Mucosa of descending colon (tissue), 3 donors: ENCODE results near the gene SLFN14. TPM values are rescaled to one million over a fixed set of nuclear protein-coding genes. Genes with fewer than 3 reads are reported as not detected.

Source experiments
- ATAC-seq: fragments of 200-7000 bp; cut with Tn5 transposase; one replicate; pipeline ENCODE4 v1.9.1; 2020; ENCODE audit warnings: mild to moderate bottlenecking, moderate library complexity
- DNase-seq, 3 donors: peaks; one replicate each; pipeline ENCODE4 v3.0.0-alpha.2; 2020
- H3K36me3 ChIP-seq: fragments of 200-600 bp; one replicate; pipeline ENCODE4 v1.8.0; 2021; ENCODE audit warnings: low read depth, mild to moderate bottlenecking
- H3K4me1 ChIP-seq: fragments of 200-600 bp; one replicate; pipeline ENCODE4 v1.8.0; 2021; ENCODE audit warnings: low read depth, mild to moderate bottlenecking
- H3K4me3 ChIP-seq: fragments of 200-600 bp; one replicate; pipeline ENCODE4 v1.8.0; 2021; ENCODE audit warnings: mild to moderate bottlenecking
- H3K9me3 ChIP-seq: fragments of 200-600 bp; one replicate; pipeline ENCODE4 v1.8.0; 2021; ENCODE audit warnings: mild to moderate bottlenecking
- intact Hi-C, 2 donors: fragments of 100-400 bp; cut with DNase I in 1 of 2; cut with micrococcal nuclease in 1 of 2; formaldehyde crosslinking; loops; one replicate each; pipeline versions ENCODE4 v1.11.0 to v1.11.1; 2022; cut with DNase I, micrococcal nuclease
- total RNA-seq, 3 donors: library from RNA; stranded (reverse); fragmentation: NEBNext Ultra II Directional in 2 of 3; extraction: Animal tissue kit (Norgen Biotek cat#: 25700) in 2 of 3; gene quantifications; one replicate each; pipeline versions ENCODE4 v1.2.1 to v1.2.4, GENCODE V29; 2021 to 2023
- TF ChIP-seq, protein P1 (sequence below): fragments of 200-600 bp; IDR thresholded peaks from one replicate; pipeline ENCODE4 v1.8.0; 2022; ENCODE audit warnings: antibody characterized with exemption, mild to moderate bottlenecking
- donor health status: DM: no; HTN: no; CAD: no; lungs with moderate emphysema.
- donor health status: DM: no; HTN: no; CAD: no.
- donor health status: DM: no; HTN: yes; CAD: no.

The SLFN14 gene
- total RNA-seq, 3 donors from 2014 or later: not detected

DNA sequence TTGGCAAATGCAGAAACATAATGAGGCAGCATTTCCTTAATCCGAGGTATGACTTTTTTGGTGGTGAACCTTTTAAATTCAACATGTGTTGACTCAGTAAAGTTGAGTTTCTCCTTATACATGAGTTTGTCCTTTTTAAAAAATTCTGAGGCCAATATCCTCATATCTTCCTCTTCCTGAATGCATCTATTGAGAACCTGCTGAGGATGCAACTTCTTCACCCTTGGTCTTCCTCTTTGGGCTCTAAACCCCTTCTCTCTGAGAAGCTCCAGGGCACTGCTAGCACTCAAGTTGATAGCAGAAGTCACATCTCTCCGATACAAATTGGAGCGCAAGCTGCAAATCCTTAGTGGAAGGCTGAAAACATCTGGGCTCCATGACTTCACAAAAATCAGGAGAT lies 3.3 kb downstream of the SLFN14 start:
- H3K36me3 ChIP-seq: no peaks in the 10 kb centered on the region
- TF ChIP-seq, protein P1, sequence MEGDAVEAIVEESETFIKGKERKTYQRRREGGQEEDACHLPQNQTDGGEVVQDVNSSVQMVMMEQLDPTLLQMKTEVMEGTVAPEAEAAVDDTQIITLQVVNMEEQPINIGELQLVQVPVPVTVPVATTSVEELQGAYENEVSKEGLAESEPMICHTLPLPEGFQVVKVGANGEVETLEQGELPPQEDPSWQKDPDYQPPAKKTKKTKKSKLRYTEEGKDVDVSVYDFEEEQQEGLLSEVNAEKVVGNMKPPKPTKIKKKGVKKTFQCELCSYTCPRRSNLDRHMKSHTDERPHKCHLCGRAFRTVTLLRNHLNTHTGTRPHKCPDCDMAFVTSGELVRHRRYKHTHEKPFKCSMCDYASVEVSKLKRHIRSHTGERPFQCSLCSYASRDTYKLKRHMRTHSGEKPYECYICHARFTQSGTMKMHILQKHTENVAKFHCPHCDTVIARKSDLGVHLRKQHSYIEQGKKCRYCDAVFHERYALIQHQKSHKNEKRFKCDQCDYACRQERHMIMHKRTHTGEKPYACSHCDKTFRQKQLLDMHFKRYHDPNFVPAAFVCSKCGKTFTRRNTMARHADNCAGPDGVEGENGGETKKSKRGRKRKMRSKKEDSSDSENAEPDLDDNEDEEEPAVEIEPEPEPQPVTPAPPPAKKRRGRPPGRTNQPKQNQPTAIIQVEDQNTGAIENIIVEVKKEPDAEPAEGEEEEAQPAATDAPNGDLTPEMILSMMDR: no peak
- intact Hi-C loops: no loop called here
- H3K9me3 ChIP-seq: no peaks in the 10 kb centered on the region
- DNase-seq (no peak), ATAC-seq (no peak)
- H3K4me1 ChIP-seq: no peaks in the 10 kb centered on the region
- no peak overlapping the region for H3K4me3 ChIP-seq

DNA sequence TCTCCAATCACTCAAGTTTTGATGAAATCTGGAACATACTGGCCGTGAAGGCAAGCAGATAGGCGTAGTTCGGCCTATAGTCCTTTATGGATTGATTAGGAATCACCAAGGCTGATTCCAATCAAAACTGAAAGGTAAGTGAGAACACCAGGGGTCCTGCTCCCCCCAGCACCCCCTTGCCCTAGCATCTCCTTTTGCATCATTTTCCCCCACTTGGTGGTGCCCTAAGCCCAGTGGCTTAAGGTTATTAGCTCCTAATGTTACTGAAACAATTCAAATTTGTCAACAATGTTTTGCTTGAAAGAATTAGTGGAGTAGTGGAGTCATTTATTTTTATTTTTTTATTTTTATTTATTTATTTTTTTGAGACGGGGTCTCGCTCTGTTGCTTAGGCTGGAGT lies 4.9 kb downstream of the SLFN14 start:
- TF ChIP-seq, protein P1: no peak
- H3K4me1 ChIP-seq: no peaks in the 10 kb centered on the region
- no peaks in the 10 kb centered on the region for H3K36me3 ChIP-seq
- H3K9me3 ChIP-seq: no peaks in the 10 kb centered on the region
- intact Hi-C loops: no loop called here
- no peak overlapping the region for H3K4me3 ChIP-seq
- DNase-seq: no peak
- ATAC-seq: no peak

DNA sequence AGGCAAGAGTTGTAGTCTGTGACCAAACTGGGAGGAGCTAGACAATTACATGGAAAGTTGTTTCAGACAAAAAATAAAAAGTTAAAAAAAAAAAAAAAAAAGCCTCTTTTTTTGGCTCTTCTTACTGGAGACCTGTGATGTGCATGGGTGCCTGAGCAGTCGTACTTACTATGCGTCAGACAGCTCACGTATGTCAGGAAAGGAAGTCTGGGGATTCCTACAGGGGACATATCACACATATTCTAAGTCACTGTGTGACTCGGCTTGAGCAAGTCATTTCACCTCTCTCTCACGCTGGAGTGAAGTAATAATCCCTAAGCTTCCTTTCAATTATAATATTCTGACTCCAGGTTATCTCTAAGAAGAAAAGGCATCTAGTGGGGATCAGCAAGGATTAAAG lies 6.0 kb downstream of the SLFN14 start:
- no peak for DNase-seq
- no peak for ATAC-seq
- TF ChIP-seq, protein P1: no peak
- H3K4me1 ChIP-seq: no peaks in the 10 kb centered on the region
- H3K9me3 ChIP-seq: no peaks in the 10 kb centered on the region
- no peak overlapping the region for H3K4me3 ChIP-seq
- H3K36me3 ChIP-seq: no peaks in the 10 kb centered on the region
- intact Hi-C loops: no loop called here

DNA sequence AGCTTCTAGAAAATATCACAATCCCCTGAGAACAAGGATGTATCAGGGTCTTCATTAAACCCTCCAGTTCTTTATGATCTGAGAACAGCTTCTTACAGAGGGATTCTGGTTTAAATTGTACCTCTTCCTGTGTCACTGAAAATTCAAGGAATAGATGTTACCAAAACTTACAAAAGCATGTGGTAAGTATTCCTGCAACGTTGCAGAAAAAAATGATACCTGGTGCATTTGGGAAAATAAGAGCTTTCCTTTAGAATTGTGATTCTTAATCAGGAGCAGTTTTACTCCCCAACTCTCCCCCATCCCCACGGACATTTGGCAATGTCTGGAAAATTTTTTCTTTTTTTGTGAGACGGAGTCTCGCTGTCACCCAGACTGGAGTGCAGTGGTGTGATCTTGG lies 7.3 kb downstream of the SLFN14 start:
- H3K4me1 ChIP-seq: no peaks in the 10 kb centered on the region
- TF ChIP-seq, protein P1: no peak
- ATAC-seq (no peak), DNase-seq (no peak)
- no peaks in the 10 kb centered on the region for H3K36me3 ChIP-seq
- H3K9me3 ChIP-seq: no peaks in the 10 kb centered on the region
- intact Hi-C loops: no loop called here
- H3K4me3 ChIP-seq: no peak overlapping the region

DNA sequence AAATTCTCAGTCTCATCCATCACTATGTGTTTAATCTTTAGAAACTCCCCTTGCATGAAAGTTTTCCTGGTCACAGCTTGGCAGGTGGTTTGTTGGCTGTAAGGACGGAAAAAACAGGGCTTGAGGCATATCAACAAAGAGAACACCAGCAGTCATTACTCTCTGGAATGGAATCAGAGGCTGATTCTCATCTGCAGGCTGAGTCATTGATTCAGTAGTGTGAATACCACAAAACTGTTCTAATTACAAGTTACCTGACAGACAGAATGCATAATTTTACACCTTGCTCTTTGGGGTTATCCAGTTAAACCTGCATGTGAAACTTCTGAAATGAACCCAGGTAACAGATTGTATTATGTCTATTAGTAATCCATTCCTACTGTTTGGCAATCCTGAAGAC lies 11.6 kb downstream of the SLFN14 start:
- H3K36me3 ChIP-seq: no peaks in the 10 kb centered on the region
- TF ChIP-seq, protein P1: no peak
- no peak overlapping the region for H3K4me3 ChIP-seq
- ATAC-seq: no peak
- DNase-seq: no peak
- intact Hi-C loops: no loop called here
- no peaks in the 10 kb centered on the region for H3K4me1 ChIP-seq
- no peaks in the 10 kb centered on the region for H3K9me3 ChIP-seq

DNA sequence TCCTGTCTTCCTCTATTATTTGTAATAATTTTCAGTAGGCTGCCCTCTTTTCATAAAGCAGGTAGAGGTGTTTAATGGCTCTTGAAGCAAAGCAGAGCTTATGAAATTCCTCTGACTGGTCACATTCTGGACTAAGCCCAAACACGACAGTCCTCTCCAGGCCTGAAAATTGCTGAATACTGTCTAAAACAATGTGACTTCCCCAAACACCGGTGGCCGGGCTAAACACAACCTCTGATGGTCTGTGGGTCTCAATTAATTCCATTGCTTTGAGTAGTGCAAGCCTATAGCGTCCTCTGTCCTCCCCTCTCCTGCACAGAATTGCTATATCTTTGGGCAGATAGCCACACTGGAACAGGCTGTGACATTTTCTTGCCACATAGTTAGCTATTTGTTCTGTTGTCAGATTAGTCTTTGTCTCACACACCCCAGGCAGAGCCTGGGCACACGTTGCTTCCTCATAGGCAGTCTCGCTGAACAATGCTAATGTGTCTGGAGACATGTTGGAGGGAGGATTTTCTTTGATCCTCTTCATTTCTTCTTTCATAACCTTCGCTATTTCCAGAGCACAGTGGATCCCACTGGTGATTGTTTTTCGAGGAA lies 12.3 kb downstream of the SLFN14 start:
- TF ChIP-seq, protein P1: no peak
- intact Hi-C loops: no loop called here
- Histone ChIP-seq H3K4me1 (no peaks in the 10 kb centered on the region), H3K36me3 (no peaks in the 10 kb centered on the region), H3K4me3 (no peak overlapping the region), H3K9me3 (no peaks in the 10 kb centered on the region)
- DNase-seq: no peak
- ATAC-seq: no peak
